GM21529 (cell line): ENCODE measurements around the gene DGKH.
"Not testable (repeated sequence)": the region's sequence is repeated elsewhere in the genome, so short reads cannot be mapped to it uniquely, and the experiment has no call there.

Experiments used
- ATAC-seq: cut with Tn5 transposase; IDR thresholded peaks from one replicate; pipeline ENCODE4 v1.9.1; 2021; ENCODE audit not compliant: unreplicated experiment

DGKH gene

GRCh38 chr13:42163910-42164309 is 115.5 kb downstream of the DGKH start:
- ATAC-seq = not testable (repeated sequence)

- ATAC-seq = no peak
Measured at GRCh38 chr13:42164557-42165125, 116.2 kb downstream of the DGKH start.

- no peak for ATAC-seq
Measured at GRCh38 chr13:42168496-42168895, 120.0 kb downstream of the DGKH start.

GRCh38 chr13:42170029-42170428 is 121.6 kb downstream of the DGKH start:
- ATAC-seq = no peak

GRCh38 chr13:42173789-42174343 is 125.4 kb downstream of the DGKH start:
- ATAC-seq = no peak

- ATAC-seq = no peak
Measured at GRCh38 chr13:42174344-42175162, 126.1 kb downstream of the DGKH start.

- ATAC-seq = no peak
Measured at GRCh38 chr13:42176294-42176693, 127.8 kb downstream of the DGKH start.

- no peak for ATAC-seq
Measured at GRCh38 chr13:42177189-42177588, 128.7 kb downstream of the DGKH start.

GRCh38 chr13:42181381-42181953 is 133.0 kb downstream of the DGKH start:
- no peak for ATAC-seq

- ATAC-seq = no peak
Measured at GRCh38 chr13:42189061-42189460, 140.6 kb downstream of the DGKH start.

GRCh38 chr13:42190529-42190928 is 142.1 kb downstream of the DGKH start:
- no peak for ATAC-seq

GRCh38 chr13:42211704-42212464 is 163.4 kb downstream of the DGKH start:
- ATAC-seq = no peak

- ATAC-seq = no peak
Measured at GRCh38 chr13:42214446-42214845, 166.0 kb downstream of the DGKH start.

GRCh38 chr13:42215578-42216421 is 167.4 kb downstream of the DGKH start:
- ATAC-seq = no peak

GRCh38 chr13:42216422-42216735 is 167.9 kb downstream of the DGKH start:
- no peak for ATAC-seq

GRCh38 chr13:42218576-42218975 is 170.1 kb downstream of the DGKH start:
- no peak for ATAC-seq

GRCh38 chr13:42219051-42219450 is 170.6 kb downstream of the DGKH start:
- ATAC-seq = no peak

GRCh38 chr13:42219876-42220275 is 171.4 kb downstream of the DGKH start:
- ATAC-seq = no peak

- no peak for ATAC-seq
Measured at GRCh38 chr13:42221121-42221765, 172.8 kb downstream of the DGKH start.

- no peak for ATAC-seq
Measured at GRCh38 chr13:42223681-42224080, 175.2 kb downstream of the DGKH start.
